CD4-positive, CD25-positive, alpha-beta regulatory T cell (primary cell): ENCODE measurements around the gene BABAM2. TPM values are rescaled to one million over a fixed set of nuclear protein-coding genes. Genes with fewer than 3 reads are reported as not detected.
A peak's percentile ranks its signal among the peaks of the same experiment; 100 is the strongest.

Source experiments
- ATAC-seq, 2 donors: fragments of 150-1000 bp; cut with Tn5 transposase; one replicate each; pipeline ENCODE4 v1.10.0; 2021; ENCODE audit warnings: low read depth in 2 of 2, moderate number of reproducible peaks in 2 of 2, moderate library complexity in 1 of 2
- DNase-seq, 3 donors: peaks; one replicate each; pipeline versions ENCODE4 v3.0.0 to v3.0.0-alpha.2; 2012 to 2022; ENCODE audit warnings: mixed read lengths in 1 of 3
- H3K27ac ChIP-seq: one replicate; pipeline ENCODE4 v1.7.0; 2013; ENCODE audit warnings: mild to moderate bottlenecking, low read length; ENCODE audit not compliant: insufficient read depth, poor library complexity, severe bottlenecking
- H3K27me3 ChIP-seq: one replicate; pipeline ENCODE4 v1.7.0; 2013; ENCODE audit warnings: low read length; ENCODE audit not compliant: control insufficient read depth, insufficient read depth
- H3K36me3 ChIP-seq: one replicate; pipeline ENCODE4 v1.7.0; 2013; ENCODE audit warnings: mild to moderate bottlenecking, low read length, moderate library complexity; ENCODE audit not compliant: control insufficient read depth, insufficient read depth
- H3K4me1 ChIP-seq: 2 replicates; pipeline ENCODE4 v1.7.0; 2013; ENCODE audit warnings: mild to moderate bottlenecking, low read length; ENCODE audit not compliant: insufficient read depth, control insufficient read depth, poor library complexity, severe bottlenecking
- H3K4me3 ChIP-seq: one replicate; pipeline ENCODE4 v1.7.0; 2013; ENCODE audit warnings: low read depth, mild to moderate bottlenecking, low read length, moderate library complexity
- H3K9me3 ChIP-seq, 2 experiments: 1 replicate in 1 of 2; 2 replicates in 1 of 2; pipeline ENCODE4 v1.7.0; 2013; ENCODE audit warnings: low read length in 2 of 2, mild to moderate bottlenecking in 1 of 2, moderate library complexity in 1 of 2; ENCODE audit not compliant: control insufficient read depth in 2 of 2
- H3K27ac Mint-ChIP-seq, 3 donors: one replicate each; pipeline ENCODE4 v1.8.0; 2020 to 2022; ENCODE audit warnings: mild to moderate bottlenecking in 3 of 3, mixed read lengths in 3 of 3, moderate library complexity in 2 of 3
- H3K27me3 Mint-ChIP-seq: one replicate; pipeline ENCODE4 v1.8.0; 2022; ENCODE audit warnings: mild to moderate bottlenecking, mixed read lengths
- H3K36me3 Mint-ChIP-seq: one replicate; pipeline ENCODE4 v1.8.0; 2020; ENCODE audit warnings: mixed read lengths
- H3K4me1 Mint-ChIP-seq, 4 donors: one replicate each; pipeline ENCODE4 v1.8.0; 2020 to 2022; ENCODE audit warnings: mixed read lengths in 4 of 4, mild to moderate bottlenecking in 1 of 4
- H3K4me3 Mint-ChIP-seq, 4 donors: one replicate each; pipeline ENCODE4 v1.8.0; 2020 to 2022; ENCODE audit warnings: mild to moderate bottlenecking in 4 of 4, mixed read lengths in 4 of 4, moderate library complexity in 3 of 4
- H3K9me3 Mint-ChIP-seq, 7 donors: one replicate each; pipeline ENCODE4 v1.8.0; 2020 to 2022; ENCODE audit warnings: mixed read lengths in 7 of 7, mild to moderate bottlenecking in 3 of 7, moderate library complexity in 2 of 7
- polyA plus RNA-seq, 4 donors: library from polyadenylated mRNA; unstranded; fragments of 300-500 nt; fragmentation: Illumina TruSeq; gene quantifications; one replicate each; pipeline ENCODE4 v1.2.3, GENCODE V29; 2021
- total RNA-seq: library from RNA; stranded (reverse); gene quantifications from one replicate; pipeline ENCODE4 v1.2.3, GENCODE V29; 2022

BABAM2 gene
- total and polyA plus RNA-seq, 5 donors from 2014 or later = 42.9 to 70.0 (median 58.5) TPM

GRCh38 chr2:28322456-28322855 lies 431.9 kb downstream of the BABAM2 start:
- no peak overlapping the region for H3K4me3 Mint-ChIP-seq
- H3K36me3 ChIP-seq = no peaks in the 10 kb centered on the region
- H3K9me3 Mint-ChIP-seq = no peaks in the 10 kb centered on the region
- H3K27me3 ChIP-seq = no peaks in the 10 kb centered on the region
- H3K4me3 ChIP-seq = no peak overlapping the region
- ATAC-seq (no peak), DNase-seq (no peak)
- H3K4me1 Mint-ChIP-seq = peaks cover 0 to 7% (median 3%) of the 10 kb centered on the region in 4 donors
- no peaks in the 10 kb centered on the region for H3K27me3 Mint-ChIP-seq
- no peak overlapping the region for H3K27ac Mint-ChIP-seq
- H3K9me3 ChIP-seq = no peaks in the 10 kb centered on the region
- H3K36me3 Mint-ChIP-seq = peaks cover 23% of the 10 kb centered on the region
- H3K4me1 ChIP-seq = no peaks in the 10 kb centered on the region
- no peak overlapping the region for H3K27ac ChIP-seq

GRCh38 chr2:28322981-28323396 lies 432.5 kb downstream of the BABAM2 start:
- DNase-seq (no peak), ATAC-seq (no peak)
- no peaks in the 10 kb centered on the region for H3K27me3 Mint-ChIP-seq
- peaks cover 0 to 9% (median 3%) of the 10 kb centered on the region in 4 donors for H3K4me1 Mint-ChIP-seq
- Histone ChIP-seq H3K27ac (no peak overlapping the region), H3K36me3 (no peaks in the 10 kb centered on the region), H3K4me3 (no peak overlapping the region), H3K9me3 (no peaks in the 10 kb centered on the region), H3K4me1 (peaks cover 4% of the 10 kb centered on the region), H3K27me3 (no peaks in the 10 kb centered on the region)
- peak overlapping the region in 1 of 4 donors; percentile 28 for H3K4me3 Mint-ChIP-seq
- H3K9me3 Mint-ChIP-seq = no peaks in the 10 kb centered on the region
- peak overlapping the region in 1 of 3 donors; percentile 76 for H3K27ac Mint-ChIP-seq
- peaks cover 20% of the 10 kb centered on the region for H3K36me3 Mint-ChIP-seq

- no peak for DNase-seq
- H3K9me3 Mint-ChIP-seq = no peaks in the 10 kb centered on the region
Measured at GRCh38 chr2:28325173-28325566, 434.6 kb downstream of the BABAM2 start.

GRCh38 chr2:28325567-28326468 lies 435.3 kb downstream of the BABAM2 start:
- Histone ChIP-seq H3K9me3 (no peaks in the 10 kb centered on the region), H3K27me3 (no peaks in the 10 kb centered on the region), H3K27ac (no peak overlapping the region), H3K36me3 (no peaks in the 10 kb centered on the region), H3K4me1 (peaks cover 6% of the 10 kb centered on the region), H3K4me3 (no peak overlapping the region)
- H3K9me3 Mint-ChIP-seq = no peaks in the 10 kb centered on the region
- H3K27ac Mint-ChIP-seq = peak overlapping the region in 1 of 3 donors; percentile 53
- ATAC-seq (no peak), DNase-seq (no peak)
- no peak overlapping the region for H3K4me3 Mint-ChIP-seq
- peaks cover 40% of the 10 kb centered on the region for H3K36me3 Mint-ChIP-seq
- peaks cover 0 to 12% (median 3%) of the 10 kb centered on the region in 4 donors for H3K4me1 Mint-ChIP-seq
- H3K27me3 Mint-ChIP-seq = no peaks in the 10 kb centered on the region

More at GRCh38 chr2:28325173-28325566, 434.6 kb downstream of the BABAM2 start:
- Mint-ChIP-seq H3K36me3 (peaks cover 36% of the 10 kb centered on the region), H3K4me1 (peaks cover 0 to 12% (median 3%) of the 10 kb centered on the region in 4 donors), H3K27me3 (no peaks in the 10 kb centered on the region), H3K27ac (peak overlapping the region in 1 of 3 donors; percentile 47), H3K4me3 (no peak overlapping the region)
- Histone ChIP-seq H3K9me3 (no peaks in the 10 kb centered on the region), H3K36me3 (no peaks in the 10 kb centered on the region), H3K27ac (no peak overlapping the region), H3K4me1 (peaks cover 6% of the 10 kb centered on the region), H3K27me3 (no peaks in the 10 kb centered on the region), H3K4me3 (no peak overlapping the region)
- no peak for ATAC-seq

- Mint-ChIP-seq H3K4me1 (peaks cover 0 to 12% (median 3%) of the 10 kb centered on the region in 4 donors), H3K36me3 (peaks cover 46% of the 10 kb centered on the region), H3K27me3 (no peaks in the 10 kb centered on the region), H3K9me3 (no peaks in the 10 kb centered on the region), H3K27ac (peak overlapping the region in 1 of 3 donors; percentile 51), H3K4me3 (no peak overlapping the region)
- DNase-seq (no peak), ATAC-seq (no peak)
- H3K4me3 ChIP-seq = no peak overlapping the region
- H3K36me3 ChIP-seq = no peaks in the 10 kb centered on the region
- no peaks in the 10 kb centered on the region for H3K27me3 ChIP-seq
- H3K4me1 ChIP-seq = peaks cover 6% of the 10 kb centered on the region
- H3K9me3 ChIP-seq = no peaks in the 10 kb centered on the region
- H3K27ac ChIP-seq = no peak overlapping the region
Measured at GRCh38 chr2:28326469-28326805, 435.9 kb downstream of the BABAM2 start.

- H3K4me1 ChIP-seq = peaks cover 6% of the 10 kb centered on the region
- Mint-ChIP-seq H3K27ac (peak overlapping the region in 1 of 3 donors; percentile 51), H3K4me3 (no peak overlapping the region), H3K27me3 (no peaks in the 10 kb centered on the region), H3K36me3 (peaks cover 45% of the 10 kb centered on the region), H3K4me1 (peaks cover 0 to 12% (median 2%) of the 10 kb centered on the region in 4 donors), H3K9me3 (no peaks in the 10 kb centered on the region)
- no peaks in the 10 kb centered on the region for H3K9me3 ChIP-seq
- ATAC-seq (no peak), DNase-seq (no peak)
- H3K27ac ChIP-seq = no peak overlapping the region
- H3K4me3 ChIP-seq = no peak overlapping the region
- no peaks in the 10 kb centered on the region for H3K36me3 ChIP-seq
- H3K27me3 ChIP-seq = no peaks in the 10 kb centered on the region
Measured at GRCh38 chr2:28326881-28327505, 436.5 kb downstream of the BABAM2 start.

GRCh38 chr2:28327581-28327955 lies 437.0 kb downstream of the BABAM2 start:
- peak overlapping the region in 1 of 3 donors; percentile 39 for H3K27ac Mint-ChIP-seq
- no peak for ATAC-seq
- no peaks in the 10 kb centered on the region for H3K27me3 Mint-ChIP-seq
- H3K27ac ChIP-seq = no peak overlapping the region
- no peaks in the 10 kb centered on the region for H3K9me3 Mint-ChIP-seq
- H3K9me3 ChIP-seq = no peaks in the 10 kb centered on the region
- H3K4me1 Mint-ChIP-seq = peaks cover 0 to 12% (median under 1%) of the 10 kb centered on the region in 4 donors
- no peak for DNase-seq
- no peak overlapping the region for H3K4me3 Mint-ChIP-seq
- peaks cover 43% of the 10 kb centered on the region for H3K36me3 Mint-ChIP-seq
- H3K27me3 ChIP-seq = no peaks in the 10 kb centered on the region
- H3K4me3 ChIP-seq = no peak overlapping the region
- peaks cover 6% of the 10 kb centered on the region for H3K4me1 ChIP-seq
- no peaks in the 10 kb centered on the region for H3K36me3 ChIP-seq
